Neural cell (in vitro differentiated cells): ENCODE results near the gene USP26. TPM values are rescaled to one million over a fixed set of nuclear protein-coding genes. Genes with fewer than 3 reads are reported as not detected.

Experiments
- H2AFZ ChIP-seq: fragments of 200-600, 300-800 bp; sonication (generic), shearing (Covaris generic); 2 replicates; pipeline ENCODE4 v1.6.0; 2014; ENCODE audit warnings: low read depth, mild to moderate bottlenecking, antibody characterized with exemption, low read length, moderate library complexity
- H3F3A ChIP-seq: fragments of 200-600 bp; shearing (Covaris generic); 2 replicates; pipeline ENCODE4 v1.6.1; 2016; ENCODE audit warnings: mild to moderate bottlenecking, moderate library complexity, mixed read lengths, antibody characterized with exemption, low read length; ENCODE audit not compliant: insufficient read depth, poor library complexity, severe bottlenecking
- H3K27ac ChIP-seq: fragments of 200-600, 300-800 bp; sonication (generic), shearing (Covaris generic); 2 replicates; pipeline ENCODE4 v1.5.1; 2014; ENCODE audit warnings: mild to moderate bottlenecking, low read length, moderate library complexity
- H3K27me3 ChIP-seq: fragments of 300-800, 200-600 bp; sonication (generic), shearing (Covaris generic); 2 replicates; pipeline ENCODE4 v1.6.0; 2014; ENCODE audit warnings: mild to moderate bottlenecking, low read depth, low read length, moderate library complexity; ENCODE audit not compliant: insufficient read depth
- H3K36me3 ChIP-seq: fragments of 300-800, 200-600 bp; sonication (generic), shearing (Covaris generic); 2 replicates; pipeline ENCODE4 v1.5.1; 2014; ENCODE audit warnings: mild to moderate bottlenecking, antibody characterized with exemption, low read length, moderate library complexity; ENCODE audit not compliant: insufficient read depth
- H3K4me2 ChIP-seq: fragments of 300-800, 200-600 bp; sonication (generic), shearing (Covaris generic); 2 replicates; pipeline ENCODE4 v1.6.0; 2014; ENCODE audit warnings: mild to moderate bottlenecking, low read length
- H3K4me3 ChIP-seq: fragments of 300-800, 200-600 bp; sonication (generic), shearing (Covaris generic); 2 replicates; pipeline ENCODE4 v1.5.1; 2014; ENCODE audit warnings: mild to moderate bottlenecking, low read length, moderate library complexity
- H3K79me2 ChIP-seq: fragments of 200-600 bp; shearing (Covaris generic); replicated peaks from 2 replicates; pipeline ENCODE4 v1.6.0; 2014; ENCODE audit warnings: mild to moderate bottlenecking, low read length, moderate library complexity; ENCODE audit not compliant: insufficient read depth
- H3K9ac ChIP-seq: fragments of 300-800, 200-600 bp; sonication (generic), shearing (Covaris generic); 2 replicates; pipeline ENCODE4 v1.6.1; 2016; ENCODE audit warnings: mild to moderate bottlenecking, low read length, mixed read lengths
- H3K9me2 ChIP-seq: fragments of 200-600 bp; shearing (Covaris generic); 2 replicates; pipeline ENCODE4 v1.6.1; 2016; ENCODE audit warnings: mild to moderate bottlenecking, low read length, mixed read lengths; ENCODE audit not compliant: insufficient read depth
- H3K9me3 ChIP-seq: fragments of 200-600, 300-800 bp; sonication (generic), shearing (Covaris generic); 2 replicates; pipeline ENCODE4 v1.6.1; 2016; ENCODE audit warnings: mild to moderate bottlenecking, mixed run types, low read length, moderate library complexity, mixed read lengths
- H4K20me1 ChIP-seq: fragments of 200-600 bp; shearing (Covaris generic); 2 replicates; pipeline ENCODE4 v1.6.1; 2016; ENCODE audit warnings: mild to moderate bottlenecking, mixed run types; ENCODE audit not compliant: insufficient read depth
- CTCF ChIP-seq: fragments of 450-650 bp; IDR thresholded peaks from 2 replicates; pipeline ENCODE4 v1.5.1; 2014; ENCODE audit warnings: antibody characterized with exemption, mild to moderate bottlenecking, moderate library complexity; ENCODE audit not compliant: poor library complexity, severe bottlenecking
- EP300 ChIP-seq: fragments of 450-650 bp; conservative IDR thresholded peaks from 2 replicates; pipeline ENCODE4 v1.6.1; 2014; ENCODE audit warnings: antibody characterized with exemption, mild to moderate bottlenecking, moderate library complexity; ENCODE audit not compliant: poor library complexity, severe bottlenecking
- EZH2 ChIP-seq: fragments of 200-600, 300-800 bp; shearing (Covaris generic), sonication (generic); IDR thresholded peaks from 2 replicates; pipeline ENCODE4 v1.6.1; 2014; ENCODE audit warnings: antibody characterized with exemption, low read length, borderline replicate concordance, mild to moderate bottlenecking; ENCODE audit not compliant: insufficient read depth, poor library complexity, severe bottlenecking
- MXI1 ChIP-seq: fragments of 450-650 bp; conservative IDR thresholded peaks from 2 replicates; pipeline ENCODE4 v1.6.1; 2014; ENCODE audit warnings: antibody characterized with exemption, mild to moderate bottlenecking; ENCODE audit not compliant: poor library complexity, severe bottlenecking
- POLR2AphosphoS5 ChIP-seq: IDR thresholded peaks from 2 replicates; pipeline ENCODE4 v1.6.1; 2012
- RAD21 ChIP-seq: fragments of 450-650 bp; conservative IDR thresholded peaks from 2 replicates; pipeline ENCODE4 v1.6.1; 2014; ENCODE audit warnings: antibody characterized with exemption, mild to moderate bottlenecking, moderate library complexity
- REST ChIP-seq: IDR thresholded peaks from 2 replicates; pipeline ENCODE4 v1.6.1; 2012; ENCODE audit warnings: borderline replicate concordance
- SMC3 ChIP-seq: fragments of 450-650 bp; conservative IDR thresholded peaks from 2 replicates; pipeline ENCODE4 v1.6.1; 2014; ENCODE audit warnings: antibody characterized with exemption, mild to moderate bottlenecking, moderate library complexity; ENCODE audit not compliant: poor library complexity
- TAF1 ChIP-seq: IDR thresholded peaks from 2 replicates; pipeline ENCODE4 v1.6.1; 2012; ENCODE audit warnings: low read depth
- polyA plus RNA-seq: library from polyadenylated mRNA; depleted of rRNA; stranded (reverse); fragments of >200 nt; gene quantifications from 2 replicates; pipeline ENCODE4 v1.2.3, GENCODE V29; 2014

The USP26 gene
- polyA plus RNA-seq, 1 donor from 2014 or later, result not detected

GRCh38 chrX:133048751-133049150 lies 48.2 kb downstream of the USP26 start:
- Histone ChIP-seq H3K27me3 (no peaks in the 10 kb centered on the region), H4K20me1 (no peaks in the 10 kb centered on the region), H3K79me2 (no peaks in the 10 kb centered on the region)

GRCh38 chrX:133046601-133047000 lies 50.3 kb downstream of the USP26 start:
- no peak overlapping the region for H3K9ac ChIP-seq
- no peaks in the 10 kb centered on the region for H3F3A ChIP-seq
- no peak overlapping the region for H3K4me3 ChIP-seq
- H3K9me3 ChIP-seq, result no peaks in the 10 kb centered on the region
- no peaks in the 10 kb centered on the region for H3K9me2 ChIP-seq
- H3K27ac ChIP-seq, result no peak overlapping the region
- H2AFZ ChIP-seq, result no peak overlapping the region
- no peaks in the 10 kb centered on the region for H3K36me3 ChIP-seq
- no peaks in the 10 kb centered on the region for H3K79me2 ChIP-seq
- no peak overlapping the region for H3K4me2 ChIP-seq
- H4K20me1 ChIP-seq, result no peaks in the 10 kb centered on the region
- H3K27me3 ChIP-seq, result no peaks in the 10 kb centered on the region
- TF ChIP-seq MXI1 (no peak), RAD21 (no peak), POLR2AphosphoS5 (no peak), CTCF (no peak), TAF1 (no peak), REST (no peak), SMC3 (no peak)

More at GRCh38 chrX:133048751-133049150, 48.2 kb downstream of the USP26 start:
- Histone ChIP-seq H3K36me3 (no peaks in the 10 kb centered on the region), H3K9me3 (no peaks in the 10 kb centered on the region), H2AFZ (no peak overlapping the region), H3K4me2 (no peak overlapping the region), H3F3A (no peaks in the 10 kb centered on the region), H3K27ac (no peak overlapping the region), H3K4me3 (no peak overlapping the region), H3K9me2 (no peaks in the 10 kb centered on the region), H3K9ac (no peak overlapping the region)
- TF ChIP-seq CTCF, result no peak
- no peak for TF ChIP-seq EP300
- TF ChIP-seq RAD21, result no peak
- TF ChIP-seq SMC3, result no peak
- no peak for TF ChIP-seq POLR2AphosphoS5
- no peak for TF ChIP-seq REST
- TF ChIP-seq TAF1, result no peak
- TF ChIP-seq MXI1, result no peak
- no peak for TF ChIP-seq EZH2
